Glomerular endothelial cell (primary cell): Measurements from ENCODE around the gene MAFG. TPM values are rescaled to one million over a fixed set of nuclear protein-coding genes. Genes with fewer than 3 reads are reported as not detected.

Source experiments
- DNase-seq: peaks from one replicate; pipeline ENCODE4 v3.0.0-alpha.2; 2011; ENCODE audit warnings: low read depth, low spot score; ENCODE audit errors: extremely low read depth
- total RNA-seq: library from RNA; depleted of rRNA; stranded (reverse); fragments of >200 nt; gene quantifications from 2 replicates; pipeline ENCODE4 v1.2.3, GENCODE V29; 2015

The MAFG gene
- total RNA-seq, 1 donor from 2014 or later, result 34.4 TPM

DNA sequence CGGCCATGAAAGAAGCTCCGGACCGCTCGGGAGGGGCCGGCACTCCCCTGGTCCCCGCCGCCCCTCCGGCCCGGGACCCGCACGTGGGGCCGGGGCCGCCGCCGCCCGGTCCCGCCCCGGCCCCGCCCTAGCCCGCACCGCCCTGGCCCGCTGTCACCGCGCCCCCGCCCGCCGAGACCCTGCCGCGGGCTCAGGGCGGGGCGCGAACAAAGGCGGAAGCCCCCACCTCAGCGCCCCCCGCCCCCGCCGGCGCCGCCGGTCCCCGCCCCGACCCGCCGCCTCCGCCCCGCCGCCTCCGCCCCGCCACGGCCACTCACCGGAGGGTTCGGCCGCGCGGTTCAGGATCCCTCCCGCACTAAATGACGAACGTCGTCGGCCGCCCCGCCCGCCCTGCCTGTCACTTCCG is 56.6 kb downstream of the MAFG start, which contains the start of gene ARHGDIA:
Gene ARHGDIA, minus strand, starts transcription at position 357 of the 406 bp plus-strand sequence. CDS start 1,407 bp downstream, outside the sequence.
- DNase-seq, result no peak

- no peak for DNase-seq
Measured at GRCh38 chr17:81870131-81870980, 57.2 kb downstream of the MAFG start.

DNA sequence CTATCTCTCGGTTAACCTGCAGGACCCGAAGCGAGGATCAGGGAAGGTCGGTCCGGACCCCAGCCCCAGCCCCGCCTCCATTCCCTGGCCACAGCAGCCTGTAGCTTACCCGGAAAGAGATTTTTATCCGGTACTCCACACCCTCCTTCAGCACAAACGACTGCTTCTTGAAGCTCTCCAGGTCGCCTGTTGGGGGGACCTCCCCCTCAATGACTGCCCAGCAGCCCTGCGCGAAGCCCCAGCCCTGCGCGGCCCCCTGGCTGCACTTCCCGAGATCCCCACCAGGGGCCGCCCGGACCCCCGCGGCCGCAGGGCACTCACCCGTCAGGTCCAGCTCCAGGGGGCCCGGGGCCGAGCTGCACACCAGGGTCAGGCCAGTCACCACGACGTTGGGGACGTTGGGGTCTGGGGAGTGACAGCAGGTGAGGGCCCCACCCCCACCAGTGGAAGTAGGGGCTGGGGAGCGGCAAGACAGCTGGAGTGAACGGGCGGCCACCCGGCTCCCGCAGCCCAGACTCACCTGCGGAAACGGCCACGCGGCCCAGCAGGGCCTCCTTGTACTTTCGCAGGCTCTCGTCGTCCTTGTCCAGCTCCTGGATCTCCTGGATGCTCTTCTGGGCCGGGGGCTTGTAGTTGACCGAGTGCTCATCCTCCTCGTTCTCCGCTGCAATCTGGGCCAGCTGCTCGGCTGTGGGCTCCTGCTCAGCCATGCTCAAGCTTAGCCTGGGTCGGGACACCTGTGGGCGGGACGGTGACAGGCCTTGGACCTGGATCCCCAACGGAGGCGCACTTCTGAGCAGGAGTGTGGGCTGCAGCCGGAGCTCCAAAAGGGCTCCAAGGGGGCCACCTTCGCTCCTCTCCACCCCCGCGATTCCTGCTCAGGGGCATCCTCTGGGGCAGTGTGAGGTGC is 58.1 kb downstream of the MAFG start:
- no peak for DNase-seq

DNA sequence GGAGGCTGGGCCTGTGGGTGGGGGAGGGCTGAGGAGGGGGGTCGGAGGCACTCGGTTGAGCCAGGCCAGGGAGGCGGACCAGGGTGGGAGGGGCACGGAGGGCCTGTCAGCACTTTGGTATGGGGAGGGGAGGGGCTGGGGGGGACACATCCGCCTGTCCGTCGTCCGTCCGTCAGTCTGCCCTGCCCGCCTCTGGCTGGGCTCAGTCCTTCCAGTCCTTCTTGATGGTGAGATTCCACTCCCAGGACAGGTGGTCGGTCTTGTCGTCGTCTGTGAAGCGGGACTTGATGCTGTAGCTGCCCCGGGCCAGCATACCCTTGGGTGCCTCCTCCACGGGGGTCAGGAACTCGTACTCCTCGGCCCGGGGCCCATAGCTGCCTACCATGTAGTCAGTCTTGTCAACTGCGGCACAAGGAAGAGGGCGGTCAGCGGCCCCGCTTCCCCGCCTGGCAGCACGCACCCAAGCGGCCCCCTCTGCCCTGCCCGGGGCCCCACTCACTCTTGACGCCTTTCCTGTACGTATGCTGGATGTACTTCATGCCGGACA is 58.8 kb downstream of the MAFG start:
- DNase-seq, result no peak

Other genes with a start within 250 kb of the MAFG start
- 25.6 and 38.8 TPM in 2 replicates for gene ARL16, start 243.9 kb downstream of the MAFG start, total RNA-seq
- 136 and 145 TPM in 2 replicates for gene HGS, start 243.7 kb downstream of the MAFG start, total RNA-seq
- gene MRPL12, start 224.4 kb downstream of the MAFG start, total RNA-seq, result 75.4 and 84.5 TPM in 2 replicates
- 13.2 and 19.0 TPM in 2 replicates for gene SLC25A10, start 215.5 kb downstream of the MAFG start, total RNA-seq
- not detected in 2 replicates for gene GCGR, start 123.6 kb downstream of the MAFG start, total RNA-seq
- 134 and 148 TPM in 2 replicates for gene MCRIP1, start 94.4 kb downstream of the MAFG start, total RNA-seq
- not detected in 2 replicates for gene PPP1R27, start 92.7 kb downstream of the MAFG start, total RNA-seq
- 3,025 and 3,034 TPM in 2 replicates for gene P4HB, start 67.2 kb downstream of the MAFG start, total RNA-seq
- 426 and 442 TPM in 2 replicates for gene ARHGDIA, start 56.4 kb downstream of the MAFG start, total RNA-seq
- 151 and 152 TPM in 2 replicates for gene ALYREF, start 36.1 kb downstream of the MAFG start, total RNA-seq
- 180 and 216 TPM in 2 replicates for gene ANAPC11, start 36.0 kb downstream of the MAFG start, total RNA-seq
- 0.68 and 1.9 TPM in 2 replicates for gene NPB, start 25.5 kb downstream of the MAFG start, total RNA-seq
- 36.6 and 62.9 TPM in 2 replicates for gene PCYT2, start 16.3 kb downstream of the MAFG start, total RNA-seq
- 22.7 and 33.2 TPM in 2 replicates for gene SIRT7, start 9.6 kb downstream of the MAFG start, total RNA-seq
- 67.3 and 97.0 TPM in 2 replicates for gene PYCR1, start 9.6 kb upstream of the MAFG start, total RNA-seq
- not detected in 2 replicates for gene MYADML2, start 19.5 kb upstream of the MAFG start, total RNA-seq
- gene NOTUM, start 33.5 kb upstream of the MAFG start, total RNA-seq, result 0.78 TPM in 1 of 2 replicates, not detected in the other
- gene ASPSCR1, start 49.9 kb upstream of the MAFG start, total RNA-seq, result 21.8 and 25.1 TPM in 2 replicates
- gene CENPX, start 95.1 kb upstream of the MAFG start, total RNA-seq, result 51.6 and 74.3 TPM in 2 replicates
- gene LRRC45, start 95.6 kb upstream of the MAFG start, total RNA-seq, result 12.8 and 24.9 TPM in 2 replicates
- gene RAC3, start 103.9 kb upstream of the MAFG start, total RNA-seq, result 42.1 and 67.9 TPM in 2 replicates
- gene DCXR, start 110.0 kb upstream of the MAFG start, total RNA-seq, result 61.0 and 67.6 TPM in 2 replicates
- 45.0 and 49.1 TPM in 2 replicates for gene RFNG, start 124.1 kb upstream of the MAFG start, total RNA-seq
- 122 and 139 TPM in 2 replicates for gene GPS1, start 124.2 kb upstream of the MAFG start, total RNA-seq
- 55.7 and 75.2 TPM in 2 replicates for gene DUS1L, start 138.1 kb upstream of the MAFG start, total RNA-seq
- 165 and 201 TPM in 2 replicates for gene FASN, start 170.5 kb upstream of the MAFG start, total RNA-seq